ENCODE measurements around the gene AMTN.

AMTN gene

GRCh38 chr4:70564033-70564432 is 45.7 kb downstream of the AMTN start:
- no peak for DNase-seq

- no peak for DNase-seq
These were observed 52.4 kb downstream of the AMTN start for GRCh38 chr4:70570796-70571195.

- DNase-seq = no peak
These were observed 53.4 kb downstream of the AMTN start for GRCh38 chr4:70571772-70572171.

GRCh38 chr4:70575964-70576363 is 57.6 kb downstream of the AMTN start:
- DNase-seq = no peak

- DNase-seq = no peak
These were observed 59.0 kb downstream of the AMTN start for GRCh38 chr4:70577220-70577927.

- DNase-seq = no peak
These were observed 63.6 kb downstream of the AMTN start for GRCh38 chr4:70581980-70582379.

Data from hematopoietic multipotent progenitor cell treated with erythropoietin and hydrocortisone succinate and interleukin-3 and kit ligand, for 6 days (in vitro differentiated cells).